GM18951 (cell line): Measurements from ENCODE around the gene GABBR2.

Source experiments
- POLR2A ChIP-seq: IDR thresholded peaks from 4 replicates; pipeline ENCODE4 v1.6.1; 2011; ENCODE audit warnings: mild to moderate bottlenecking; ENCODE audit not compliant: insufficient read length, insufficient read depth; ENCODE audit errors: extremely low read depth
- in situ Hi-C: fragments of 300-500 bp; cut with MboI; formaldehyde crosslinking; loops from one replicate; pipeline ENCODE4 v1.12.0; 2022; ENCODE audit warnings: low sequenced_read_pairs, mixed read lengths, inconsistent platforms; ENCODE audit not compliant: unreplicated experiment

GABBR2 gene

GRCh38 chr9:98413084-98413483 lies 295.7 kb downstream of the GABBR2 start:
- in situ Hi-C loops: no loop called here

GRCh38 chr9:98412101-98412842 lies 296.5 kb downstream of the GABBR2 start:
- TF ChIP-seq POLR2A: no peak

More at GRCh38 chr9:98413084-98413483, 295.7 kb downstream of the GABBR2 start:
- TF ChIP-seq POLR2A: no peak

GRCh38 chr9:98410185-98410697 lies 298.5 kb downstream of the GABBR2 start:
- no peak for TF ChIP-seq POLR2A
- in situ Hi-C loops: no loop called here

More at GRCh38 chr9:98412101-98412842, 296.5 kb downstream of the GABBR2 start:
- in situ Hi-C loops: no loop called here

DNA sequence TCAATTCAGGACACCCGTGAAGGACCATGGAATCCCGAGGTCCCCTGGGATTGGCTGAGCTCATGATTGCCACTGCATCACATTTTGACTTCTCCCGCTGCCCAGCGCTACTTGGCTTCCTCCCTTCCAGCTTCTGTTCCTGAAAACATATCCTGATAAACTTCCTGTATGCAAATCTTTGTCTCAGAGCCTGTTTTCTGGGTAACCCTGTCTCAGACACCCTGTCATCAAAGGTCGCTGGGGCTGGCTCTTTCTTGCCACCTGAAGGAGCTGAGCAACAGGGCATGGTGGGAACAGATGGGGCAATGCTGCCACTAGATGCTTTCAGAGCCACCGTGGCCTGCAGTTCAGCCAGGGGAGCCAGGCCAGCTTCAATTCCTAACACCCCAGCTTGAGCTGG lies 299.0 kb downstream of the GABBR2 start:
- in situ Hi-C loops: no loop called here
- TF ChIP-seq POLR2A: no peak

DNA sequence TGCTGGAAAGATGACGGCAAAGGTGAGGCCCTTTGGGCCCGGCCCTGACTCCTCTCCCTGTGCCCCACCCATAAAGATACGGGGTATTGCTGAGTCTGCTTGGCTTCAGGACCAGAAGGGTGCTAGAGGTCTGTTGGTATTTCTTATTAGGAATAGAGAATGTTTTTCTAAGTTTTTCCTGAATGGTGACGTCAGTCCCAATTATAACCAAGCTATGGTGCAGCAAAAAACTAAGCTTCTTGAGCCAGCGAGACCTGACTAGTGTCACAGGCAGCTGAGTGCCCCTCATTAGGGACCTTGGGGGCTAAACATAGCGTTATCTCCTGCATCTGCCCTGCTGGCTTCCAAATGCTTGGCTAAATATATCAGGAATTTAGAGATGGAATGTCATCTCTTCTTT lies 302.3 kb downstream of the GABBR2 start:
- in situ Hi-C loops: no loop called here
- TF ChIP-seq POLR2A: no peak

DNA sequence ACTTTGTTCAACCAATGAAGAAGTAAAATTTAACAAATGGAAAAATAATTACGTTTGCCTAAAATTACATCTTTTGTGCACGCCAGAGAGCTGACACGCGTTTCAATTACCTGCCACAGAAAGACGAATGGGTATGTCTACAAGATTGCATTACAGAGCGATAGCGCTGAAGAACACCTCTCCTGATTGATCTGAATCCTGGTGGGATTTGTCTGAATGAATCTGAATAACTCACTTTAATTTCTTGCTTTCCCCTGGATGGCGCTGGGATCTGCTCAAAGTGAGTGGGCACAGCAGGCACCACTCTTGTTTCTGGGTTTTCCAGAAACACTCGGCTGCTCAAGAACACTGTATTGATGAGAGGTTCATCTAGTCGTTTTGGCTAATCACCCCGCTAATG lies 304.5 kb downstream of the GABBR2 start:
- no peak for TF ChIP-seq POLR2A
- in situ Hi-C loops: no loop called here

DNA sequence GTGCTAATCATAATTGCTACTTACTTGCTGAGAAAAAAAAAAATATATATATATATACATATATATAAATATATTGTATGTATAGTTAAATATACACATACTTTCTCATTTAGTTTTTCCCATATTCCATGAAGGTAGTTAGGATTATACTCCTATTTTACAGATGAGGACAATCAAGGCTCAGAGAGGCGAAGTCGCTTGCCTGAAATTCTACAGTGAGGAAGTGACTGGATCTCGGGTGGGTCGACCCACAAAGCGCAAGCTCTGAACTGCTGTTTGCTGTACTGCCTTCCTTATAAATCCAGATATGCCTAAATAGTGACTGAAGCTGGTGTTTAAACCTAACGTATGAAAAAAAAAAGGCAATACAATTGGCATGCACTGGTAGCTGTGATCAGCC lies 305.0 kb downstream of the GABBR2 start:
- TF ChIP-seq POLR2A: no peak
- in situ Hi-C loops: no loop called here

DNA sequence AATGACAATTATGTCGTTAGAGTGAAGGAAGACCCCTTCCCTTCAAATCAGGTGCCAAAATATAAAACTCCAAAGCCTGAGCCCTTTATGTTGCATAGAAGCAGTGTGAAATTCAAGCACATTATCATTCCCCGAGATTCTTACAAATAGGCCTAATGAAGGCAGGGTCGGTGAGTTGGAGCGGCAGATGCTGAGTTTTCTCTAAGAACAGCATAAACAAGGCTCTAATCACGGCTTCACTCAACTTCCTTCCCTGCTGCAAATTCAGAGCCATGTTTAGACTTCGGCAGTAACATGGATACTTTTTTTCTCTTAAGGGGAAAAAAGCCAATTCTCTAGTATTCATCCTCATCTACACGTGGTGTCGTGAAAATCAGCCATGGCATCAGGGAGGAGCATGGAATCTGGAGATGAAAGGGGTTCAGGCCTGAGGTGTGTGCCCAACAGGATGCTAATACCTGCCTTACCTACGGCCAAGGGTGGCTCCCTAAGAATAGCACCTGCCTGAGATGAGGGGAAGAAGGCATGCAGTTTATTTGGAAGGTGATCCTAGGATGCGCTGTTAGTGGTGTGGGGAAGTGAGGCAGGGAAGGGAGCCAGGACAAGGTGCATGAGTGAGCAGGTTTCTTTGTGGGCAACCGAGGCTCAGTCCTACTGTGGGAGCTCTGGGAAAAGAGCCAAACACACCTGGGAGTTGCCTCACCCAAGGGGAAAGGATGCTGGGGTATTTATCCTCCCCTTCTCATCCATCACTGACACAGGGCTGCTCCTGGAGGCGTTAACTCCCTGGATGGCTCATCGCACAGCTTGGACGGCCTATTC lies 306.5 kb downstream of the GABBR2 start:
- in situ Hi-C loops: no loop called here

GRCh38 chr9:98401140-98402018 lies 307.4 kb downstream of the GABBR2 start:
- in situ Hi-C loops: no loop called here

More for the DNA sequence above, 306.5 kb downstream of the GABBR2 start:
- TF ChIP-seq POLR2A: no peak

DNA sequence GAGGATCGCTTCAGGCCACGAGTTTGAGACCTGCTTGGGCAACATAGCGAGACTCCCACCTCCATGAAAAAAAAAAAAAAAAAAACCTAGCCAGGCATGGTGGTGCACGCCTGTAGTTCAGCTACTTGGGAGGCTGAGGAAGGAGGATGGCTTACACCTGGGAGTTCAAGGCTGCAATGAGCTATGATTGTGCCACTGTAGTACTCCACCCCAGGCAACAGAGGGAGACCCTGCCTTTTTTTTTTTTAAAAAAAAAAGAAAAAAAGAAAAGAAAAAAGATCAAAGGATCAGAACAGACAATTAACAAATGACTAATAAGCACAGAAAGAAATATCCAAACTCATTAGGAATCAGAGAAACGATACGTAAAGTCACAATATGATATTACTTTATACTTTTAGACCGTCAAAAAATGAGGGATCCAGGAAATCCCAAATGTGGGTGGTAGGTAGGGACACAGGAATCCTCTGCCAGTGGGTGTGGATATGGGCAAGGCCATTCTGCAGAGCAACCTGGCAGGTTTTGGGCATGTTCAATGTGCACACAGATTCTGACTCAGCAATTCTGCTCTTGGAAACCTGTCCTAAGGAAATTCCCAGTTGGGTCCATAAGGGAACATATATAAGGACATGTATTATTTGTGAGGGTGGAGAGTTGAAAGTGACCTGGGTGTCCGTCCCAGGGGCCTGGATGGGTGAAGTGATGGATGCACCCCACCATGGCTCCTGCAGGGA lies 308.6 kb downstream of the GABBR2 start:
- in situ Hi-C loops: no loop called here
- no peak for TF ChIP-seq POLR2A

More at GRCh38 chr9:98401140-98402018, 307.4 kb downstream of the GABBR2 start:
- no peak for TF ChIP-seq POLR2A

- in situ Hi-C loops: no loop called here
- TF ChIP-seq POLR2A: no peak
Measured at GRCh38 chr9:98396656-98397055, 312.1 kb downstream of the GABBR2 start.

- in situ Hi-C loops: no loop called here
- no peak for TF ChIP-seq POLR2A
Measured at GRCh38 chr9:98396236-98396635, 312.5 kb downstream of the GABBR2 start.
